ENCODE measurements around the gene GRIK2.
A peak's percentile ranks its signal among the peaks of the same experiment; 100 is the strongest.

GRIK2 gene

GRCh38 chr6:101595276-101595675, 201.8 kb downstream of the GRIK2 start:
- TF ChIP-seq, protein P1, sequence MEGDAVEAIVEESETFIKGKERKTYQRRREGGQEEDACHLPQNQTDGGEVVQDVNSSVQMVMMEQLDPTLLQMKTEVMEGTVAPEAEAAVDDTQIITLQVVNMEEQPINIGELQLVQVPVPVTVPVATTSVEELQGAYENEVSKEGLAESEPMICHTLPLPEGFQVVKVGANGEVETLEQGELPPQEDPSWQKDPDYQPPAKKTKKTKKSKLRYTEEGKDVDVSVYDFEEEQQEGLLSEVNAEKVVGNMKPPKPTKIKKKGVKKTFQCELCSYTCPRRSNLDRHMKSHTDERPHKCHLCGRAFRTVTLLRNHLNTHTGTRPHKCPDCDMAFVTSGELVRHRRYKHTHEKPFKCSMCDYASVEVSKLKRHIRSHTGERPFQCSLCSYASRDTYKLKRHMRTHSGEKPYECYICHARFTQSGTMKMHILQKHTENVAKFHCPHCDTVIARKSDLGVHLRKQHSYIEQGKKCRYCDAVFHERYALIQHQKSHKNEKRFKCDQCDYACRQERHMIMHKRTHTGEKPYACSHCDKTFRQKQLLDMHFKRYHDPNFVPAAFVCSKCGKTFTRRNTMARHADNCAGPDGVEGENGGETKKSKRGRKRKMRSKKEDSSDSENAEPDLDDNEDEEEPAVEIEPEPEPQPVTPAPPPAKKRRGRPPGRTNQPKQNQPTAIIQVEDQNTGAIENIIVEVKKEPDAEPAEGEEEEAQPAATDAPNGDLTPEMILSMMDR (IDR thresholded peaks at IDR 0.05; ENCODE audit: control insufficient read depth, extremely low read depth, insufficient read depth): no peak
- DNase-seq (ENCODE audit: low read depth): no peak
- H3K4me3 ChIP-seq (ENCODE audit: low read depth, low read length): no peak overlapping the region

GRCh38 chr6:101597693-101598092, 204.2 kb downstream of the GRIK2 start:
- no peak for DNase-seq (ENCODE audit: low read depth)
- no peak overlapping the region for H3K4me3 ChIP-seq (ENCODE audit: low read depth, low read length)
- TF ChIP-seq, protein P1 (IDR thresholded peaks at IDR 0.05; ENCODE audit: control insufficient read depth, extremely low read depth, insufficient read depth): no peak

DNA sequence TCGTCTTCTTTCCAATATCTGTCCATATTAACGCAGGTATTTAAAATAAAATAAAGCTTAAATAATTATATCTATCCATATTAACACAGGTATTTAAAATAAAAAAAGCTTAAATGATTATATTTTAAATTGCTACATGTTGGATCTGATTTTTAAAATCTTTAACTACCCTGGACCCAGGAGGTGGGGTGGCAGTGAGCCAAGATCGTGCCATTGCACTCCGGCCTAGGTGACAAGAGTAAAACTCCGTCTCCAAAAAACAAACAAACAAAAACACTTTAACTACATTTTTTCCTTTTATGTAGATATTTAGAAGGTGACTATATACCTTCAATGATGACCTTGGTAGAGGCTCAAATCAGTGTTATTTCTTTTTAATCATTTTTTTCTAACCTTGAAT, 211.9 kb downstream of the GRIK2 start:
- TF ChIP-seq, protein P1 (IDR thresholded peaks at IDR 0.05; ENCODE audit: control insufficient read depth, extremely low read depth, insufficient read depth): no peak
- no peak for DNase-seq (ENCODE audit: low read depth)
- no peak overlapping the region for H3K4me3 ChIP-seq (ENCODE audit: low read depth, low read length)

GRCh38 chr6:101605874-101606273, 212.4 kb downstream of the GRIK2 start:
- no peak overlapping the region for H3K4me3 ChIP-seq (ENCODE audit: low read depth, low read length)
- no peak for DNase-seq (ENCODE audit: low read depth)
- TF ChIP-seq, protein P1 (IDR thresholded peaks at IDR 0.05; ENCODE audit: control insufficient read depth, extremely low read depth, insufficient read depth): no peak

DNA sequence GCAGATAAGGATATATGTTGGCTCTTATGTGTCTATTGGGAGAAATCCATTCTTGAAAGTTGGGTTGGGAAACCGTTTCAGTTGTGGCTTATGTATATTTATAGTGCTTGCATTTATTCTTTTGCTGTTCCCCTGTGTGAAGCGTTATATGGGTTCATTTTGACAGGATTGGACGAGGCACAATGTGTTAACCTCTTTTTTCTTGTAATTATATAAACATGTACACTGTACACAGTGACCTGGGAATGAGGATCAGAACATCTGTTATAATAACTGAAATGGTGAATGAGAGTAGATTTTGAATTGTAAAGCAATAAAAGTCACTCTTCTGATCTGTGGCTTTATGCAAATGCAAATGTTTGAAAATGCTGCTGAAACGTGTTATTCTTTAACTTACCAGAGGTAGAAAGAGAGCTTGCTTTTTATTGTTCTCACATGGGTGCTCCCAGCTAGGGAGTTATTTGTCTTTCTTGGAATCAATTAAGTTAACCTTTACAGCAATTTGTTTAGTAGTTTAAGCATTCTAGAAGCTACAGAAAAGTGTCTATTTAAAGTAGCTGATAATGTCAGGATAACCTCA, 213.7 kb downstream of the GRIK2 start:
- DNase-seq (ENCODE audit: low read depth): no peak
- H3K4me3 ChIP-seq (ENCODE audit: low read depth, low read length): no peak overlapping the region
- TF ChIP-seq, protein P1 (IDR thresholded peaks at IDR 0.05; ENCODE audit: control insufficient read depth, extremely low read depth, insufficient read depth): no peak

- peak; percentile 46 for DNase-seq (ENCODE audit: low read depth)
- TF ChIP-seq, protein P1 (IDR thresholded peaks at IDR 0.05; ENCODE audit: control insufficient read depth, extremely low read depth, insufficient read depth): no peak
- H3K4me3 ChIP-seq (ENCODE audit: low read depth, low read length): no peak overlapping the region
These were observed 215.2 kb downstream of the GRIK2 start for GRCh38 chr6:101608703-101609102.

DNA sequence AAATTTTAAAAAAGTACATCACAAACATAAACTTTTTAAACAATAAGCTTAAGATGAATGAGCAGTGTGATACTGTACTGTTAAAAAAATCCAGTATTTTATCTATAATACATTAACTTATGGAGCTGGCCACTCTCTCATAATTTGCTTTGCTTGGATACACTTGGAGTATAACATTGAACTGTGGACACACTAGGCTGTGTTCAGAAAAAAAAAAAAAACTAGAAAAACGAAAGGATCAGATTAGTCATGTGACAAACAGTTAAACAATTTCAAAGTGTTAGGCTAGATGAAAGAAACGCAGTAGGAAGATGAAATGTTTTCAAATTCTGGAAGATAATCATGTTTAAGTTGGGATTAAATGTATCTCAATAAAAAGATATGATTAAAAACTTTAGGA, 220.0 kb downstream of the GRIK2 start:
- DNase-seq (ENCODE audit: low read depth): no peak
- H3K4me3 ChIP-seq (ENCODE audit: low read depth, low read length): no peak overlapping the region
- TF ChIP-seq, protein P1 (IDR thresholded peaks at IDR 0.05; ENCODE audit: control insufficient read depth, extremely low read depth, insufficient read depth): no peak

Data from LNCaP clone FGC (cell line).